Daoy (cell line): ENCODE data around the gene RPS6KA2. TPM values are rescaled to one million over a fixed set of nuclear protein-coding genes. Genes with fewer than 3 reads are reported as not detected.
"Not testable (repeated sequence)": the region's sequence is repeated elsewhere in the genome, so short reads cannot be mapped to it uniquely, and the experiment has no call there.

Experiments
- DNase-seq: peaks from one replicate; pipeline ENCODE4 v3.0.0-alpha.2; 2015; ENCODE audit warnings: low read depth
- total RNA-seq: library from RNA; depleted of rRNA; stranded (reverse); fragments of >200 nt; shearing (Covaris generic); gene quantifications from 2 replicates; pipeline ENCODE4 v1.2.3, GENCODE V29; 2014

The RPS6KA2 gene
- total RNA-seq, 1 experiment from 2014 or later: 5.5 TPM

- no peak for DNase-seq
Measured at GRCh38 chr6:166398348-166398747, 228.7 kb downstream of the RPS6KA2 start.

GRCh38 chr6:166397849-166398248 is 229.2 kb downstream of the RPS6KA2 start:
- no peak for DNase-seq

- DNase-seq: no peak
Measured at GRCh38 chr6:166395778-166396177, 231.3 kb downstream of the RPS6KA2 start.

GRCh38 chr6:166395351-166395750 is 231.7 kb downstream of the RPS6KA2 start:
- DNase-seq: no peak

- DNase-seq: no peak
Measured at GRCh38 chr6:166394036-166394892, 232.8 kb downstream of the RPS6KA2 start.

- no peak for DNase-seq
Measured at GRCh38 chr6:166393535-166393823, 233.6 kb downstream of the RPS6KA2 start.

- not testable (repeated sequence) for DNase-seq
Measured at GRCh38 chr6:166392755-166393534, 234.1 kb downstream of the RPS6KA2 start.

GRCh38 chr6:166389119-166389518 is 237.9 kb downstream of the RPS6KA2 start:
- no peak for DNase-seq

GRCh38 chr6:166388290-166389004 is 238.6 kb downstream of the RPS6KA2 start:
- no peak for DNase-seq

- no peak for DNase-seq
Measured at GRCh38 chr6:166387642-166388289, 239.3 kb downstream of the RPS6KA2 start.

- not testable (repeated sequence) for DNase-seq
Measured at GRCh38 chr6:166387098-166387497, 240.0 kb downstream of the RPS6KA2 start.

GRCh38 chr6:166386111-166386510 is 240.9 kb downstream of the RPS6KA2 start:
- DNase-seq: no peak

- not testable (repeated sequence) for DNase-seq
Measured at GRCh38 chr6:166383802-166384363, 243.2 kb downstream of the RPS6KA2 start.

GRCh38 chr6:166382933-166383801 is 243.9 kb downstream of the RPS6KA2 start, which contains the start of gene MPC1:
MPC1 (minus strand) TSS chr6:166382940; CDS start chr6:166382876, 64 bp downstream.
- DNase-seq: peak; percentile 96

- DNase-seq: no peak
Measured at GRCh38 chr6:166382500-166382932, 244.5 kb downstream of the RPS6KA2 start.

- peak; percentile 69 for DNase-seq
Measured at GRCh38 chr6:166381733-166382499, 245.1 kb downstream of the RPS6KA2 start.

- DNase-seq: no peak
Measured at GRCh38 chr6:166381381-166381732, 245.7 kb downstream of the RPS6KA2 start.

GRCh38 chr6:166379800-166380199 is 247.3 kb downstream of the RPS6KA2 start:
- no peak for DNase-seq

- no peak for DNase-seq
Measured at GRCh38 chr6:166379103-166379586, 247.9 kb downstream of the RPS6KA2 start.
